GM23338 (cell line): ENCODE data around the gene DEPDC5. TPM values are rescaled to one million over a fixed set of nuclear protein-coding genes. Genes with fewer than 3 reads are reported as not detected.

Experiments used
- ATAC-seq: fragments of 200-7000 bp; cut with Tn5 transposase; 3 replicates; pipeline ENCODE4 v1.9.1; 2020
- DNase-seq: peaks from one replicate; pipeline ENCODE4 v3.0.0-alpha.2; 2015; ENCODE audit warnings: low spot score
- H2AFZ ChIP-seq: fragments of 200-600 bp; sonication (generic); 2 replicates; pipeline ENCODE4 v1.8.0; 2016; ENCODE audit warnings: antibody characterized with exemption, mild to moderate bottlenecking, moderate library complexity
- H3F3A ChIP-seq: fragments of 200-600 bp; sonication (generic); replicated peaks from 2 replicates; pipeline ENCODE4 v1.8.0; 2017; ENCODE audit warnings: antibody characterized with exemption, mixed run types, low read depth
- H3K27ac ChIP-seq: fragments of 200-600 bp; sonication (generic); 2 replicates; pipeline ENCODE4 v1.6.1; 2016; ENCODE audit warnings: low read depth
- H3K27me3 ChIP-seq: fragments of 200-600 bp; sonication (generic); 2 replicates; pipeline ENCODE4 v1.8.0; 2016; ENCODE audit warnings: mild to moderate bottlenecking, mixed run types, moderate library complexity; ENCODE audit not compliant: insufficient read depth
- H3K36me3 ChIP-seq: fragments of 200-600 bp; sonication (generic); 2 replicates; pipeline ENCODE4 v1.8.0; 2016; ENCODE audit warnings: mild to moderate bottlenecking; ENCODE audit not compliant: insufficient read depth
- H3K4me1 ChIP-seq: fragments of 200-600 bp; sonication (generic); 2 replicates; pipeline ENCODE4 v1.8.0; 2016; ENCODE audit warnings: mild to moderate bottlenecking, moderate library complexity; ENCODE audit not compliant: insufficient read depth
- H3K4me2 ChIP-seq: fragments of 200-600 bp; sonication (generic); 2 replicates; pipeline ENCODE4 v1.7.1; 2017; ENCODE audit warnings: mixed run types
- H3K4me3 ChIP-seq: fragments of 200-600 bp; sonication (generic); 2 replicates; pipeline ENCODE4 v1.6.1; 2016; ENCODE audit warnings: mixed run types
- H3K79me2 ChIP-seq: fragments of 200-600 bp; sonication (generic); replicated peaks from 2 replicates; pipeline ENCODE4 v1.8.0; 2017; ENCODE audit warnings: mild to moderate bottlenecking; ENCODE audit not compliant: insufficient read depth
- H3K9me2 ChIP-seq: fragments of 200-600 bp; sonication (generic); 2 replicates; pipeline ENCODE4 v1.8.0; 2017; ENCODE audit not compliant: insufficient read depth
- H4K20me1 ChIP-seq: fragments of 200-600 bp; sonication (generic); replicated peaks from 2 replicates; pipeline ENCODE4 v1.8.0; 2017; ENCODE audit warnings: mild to moderate bottlenecking; ENCODE audit not compliant: insufficient read depth
- H3K27ac Mint-ChIP-seq: 2 replicates; pipeline ENCODE4 v1.8.0; 2020; ENCODE audit warnings: inconsistent platforms, mild to moderate bottlenecking, moderate library complexity, mixed read lengths
- H3K27me3 Mint-ChIP-seq: 3 replicates; pipeline ENCODE4 v1.8.0; 2022; ENCODE audit warnings: low read depth, mild to moderate bottlenecking, moderate library complexity, mixed read lengths, inconsistent platforms; ENCODE audit not compliant: insufficient read depth, poor library complexity
- H3K36me3 Mint-ChIP-seq: 3 replicates; pipeline ENCODE4 v1.8.0; 2021; ENCODE audit warnings: low read depth, mild to moderate bottlenecking, inconsistent platforms, moderate library complexity, mixed read lengths
- H3K4me1 Mint-ChIP-seq: 3 replicates; pipeline ENCODE4 v1.8.0; 2020; ENCODE audit warnings: mild to moderate bottlenecking, inconsistent platforms, mixed read lengths
- H3K4me3 Mint-ChIP-seq: 3 replicates; pipeline ENCODE4 v1.8.0; 2021; ENCODE audit warnings: moderate library complexity, mild to moderate bottlenecking, inconsistent platforms, mixed read lengths
- H3K9me3 Mint-ChIP-seq: 3 replicates; pipeline ENCODE4 v1.8.0; 2020; ENCODE audit warnings: moderate library complexity, mild to moderate bottlenecking, inconsistent platforms, mixed read lengths
- CREB1 ChIP-seq: fragments of 250-450 bp; sonication (Bioruptor Pico); IDR thresholded peaks from 2 replicates; pipeline ENCODE4 v1.5.0; 2020; ENCODE audit warnings: low read depth, mild to moderate bottlenecking, moderate library complexity
- CTCF ChIP-seq, 2 experiments: fragments of 200-600 bp in 1 of 2; sonication (generic) in 1 of 2; conservative IDR thresholded peaks; 2 replicates each; pipeline versions ENCODE4 v1.5.1 to v1.6.1; 2016 to 2017; ENCODE audit warnings: antibody characterized with exemption in 2 of 2, low read depth in 2 of 2, mild to moderate bottlenecking in 2 of 2, moderate library complexity in 1 of 2
- EZH2 ChIP-seq: fragments of 200-600 bp; sonication (generic); IDR thresholded peaks from one replicate; pipeline ENCODE4 v1.8.0; 2017; ENCODE audit warnings: antibody characterized with exemption, mild to moderate bottlenecking, low read depth; ENCODE audit not compliant: unreplicated experiment
- EZH2phosphoT487 ChIP-seq: fragments of 200-600 bp; sonication (generic); IDR thresholded peaks from one replicate; pipeline ENCODE4 v1.8.1; 2018; ENCODE audit warnings: antibody characterized with exemption; ENCODE audit not compliant: unreplicated experiment
- JUNB ChIP-seq: IDR thresholded peaks from one replicate; pipeline ENCODE4 v1.6.1; 2016; ENCODE audit warnings: antibody characterized with exemption; ENCODE audit not compliant: unreplicated experiment
- NANOG ChIP-seq: IDR thresholded peaks from 2 replicates; pipeline ENCODE4 v1.6.1; 2016; ENCODE audit warnings: antibody characterized with exemption, borderline replicate concordance
- POLR2AphosphoS5 ChIP-seq: IDR thresholded peaks from 2 replicates; pipeline ENCODE4 v1.6.1; 2016; ENCODE audit warnings: antibody characterized with exemption, low read depth
- REST ChIP-seq: IDR thresholded peaks from one replicate; pipeline ENCODE4 v1.6.1; 2018; ENCODE audit warnings: antibody characterized with exemption; ENCODE audit not compliant: unreplicated experiment
- STAT1 ChIP-seq: IDR thresholded peaks from one replicate; pipeline ENCODE4 v1.6.1; 2016; ENCODE audit warnings: antibody characterized with exemption; ENCODE audit not compliant: unreplicated experiment
- ZNF114 ChIP-seq: fragments of 250-450 bp; sonication (Bioruptor Pico); IDR thresholded peaks from 2 replicates; pipeline ENCODE4 v1.5.0; 2020; ENCODE audit warnings: mild to moderate bottlenecking, moderate library complexity
- ZNF331 ChIP-seq: fragments of 250-450 bp; sonication (Bioruptor Pico); IDR thresholded peaks from 2 replicates; pipeline ENCODE4 v1.5.0; 2020; ENCODE audit warnings: low read depth, mild to moderate bottlenecking, moderate library complexity
- polyA plus RNA-seq: library from polyadenylated mRNA; unstranded; fragments of >200 nt; fragmentation: Nextera tagmentation; extraction: Ambion mirVana; gene quantifications from 2 replicates; pipeline ENCODE4 v1.2.1, GENCODE V29; 2016
- total RNA-seq: library from RNA; depleted of rRNA; stranded (reverse); fragments of >200 nt; shearing (Covaris generic); gene quantifications from 2 replicates; pipeline ENCODE4 v1.2.3, GENCODE V29; 2014
- TF ChIP-seq, protein P1 (sequence below): IDR thresholded peaks from 2 replicates; pipeline ENCODE4 v1.6.1; 2016; ENCODE audit warnings: antibody characterized with exemption

DEPDC5 gene
- total and polyA plus RNA-seq, 2 experiments from 2014 or later = 18.7 to 19.7 TPM

DNA sequence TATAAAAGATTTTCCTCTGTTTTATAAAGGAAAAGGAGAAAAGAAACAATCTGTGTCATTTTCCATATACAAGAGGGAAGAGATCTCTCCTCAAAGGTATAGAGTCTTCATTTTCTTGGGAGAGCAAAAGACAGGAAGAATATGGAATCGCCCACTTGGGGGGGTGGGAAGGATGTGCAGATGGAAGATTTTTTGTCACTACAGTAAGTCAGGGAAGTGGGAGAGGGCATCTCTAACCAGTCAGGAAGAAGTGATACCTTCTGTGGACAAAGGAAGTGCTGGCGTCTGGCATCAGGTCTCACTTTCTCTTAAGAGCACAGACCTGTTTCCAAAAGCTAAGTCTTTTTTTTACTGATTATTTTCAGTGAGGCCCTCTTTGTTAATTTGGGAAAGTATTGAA lies 5.3 kb upstream of the DEPDC5 start:
- Histone ChIP-seq H3F3A (peaks cover 17% of the 10 kb centered on the region), H3K27me3 (no peaks in the 10 kb centered on the region), H3K9me2 (no peaks in the 10 kb centered on the region), H4K20me1 (peaks cover 14% of the 10 kb centered on the region; the same call in 1 of the 2 replicates), H3K79me2 (peaks cover 61% of the 10 kb centered on the region), H3K27ac (peak overlapping the region; percentile 87), H3K4me1 (peaks cover 32% of the 10 kb centered on the region), H3K36me3 (no peaks in the 10 kb centered on the region), H3K4me3 (peak overlapping the region; percentile 95), H3K4me2 (peak overlapping the region; percentile 99), H2AFZ (no peak overlapping the region)
- peak overlapping the region; percentile 88 for H3K4me3 Mint-ChIP-seq
- TF ChIP-seq CTCF (conservative IDR thresholded peaks at IDR 0.05; ENCODE audit: low read depth in 2 of 2) (no peak), EZH2phosphoT487 (no peak), STAT1 (no peak), POLR2AphosphoS5 (no peak), NANOG (no peak), CREB1 (no peak), JUNB (no peak), ZNF331 (no peak), ZNF114 (CRISPR knock-in tag) (no peak)
- TF ChIP-seq, protein P1, sequence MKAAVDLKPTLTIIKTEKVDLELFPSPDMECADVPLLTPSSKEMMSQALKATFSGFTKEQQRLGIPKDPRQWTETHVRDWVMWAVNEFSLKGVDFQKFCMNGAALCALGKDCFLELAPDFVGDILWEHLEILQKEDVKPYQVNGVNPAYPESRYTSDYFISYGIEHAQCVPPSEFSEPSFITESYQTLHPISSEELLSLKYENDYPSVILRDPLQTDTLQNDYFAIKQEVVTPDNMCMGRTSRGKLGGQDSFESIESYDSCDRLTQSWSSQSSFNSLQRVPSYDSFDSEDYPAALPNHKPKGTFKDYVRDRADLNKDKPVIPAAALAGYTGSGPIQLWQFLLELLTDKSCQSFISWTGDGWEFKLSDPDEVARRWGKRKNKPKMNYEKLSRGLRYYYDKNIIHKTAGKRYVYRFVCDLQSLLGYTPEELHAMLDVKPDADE = no peak
- peaks cover 6% of the 10 kb centered on the region for H3K27me3 Mint-ChIP-seq
- peak; percentile 24 for DNase-seq
- peaks cover 22% of the 10 kb centered on the region for H3K36me3 Mint-ChIP-seq
- H3K27ac Mint-ChIP-seq = peak overlapping the region; percentile 65
- ATAC-seq = no peak
- no peaks in the 10 kb centered on the region for H3K9me3 Mint-ChIP-seq
- peaks cover 29% of the 10 kb centered on the region for H3K4me1 Mint-ChIP-seq

GRCh38 chr22:31749636-31750364 lies 4.0 kb upstream of the DEPDC5 start, which contains the start of gene PRR14L:
Gene PRR14L (minus strand): TSS chr22:31750132. CDS start chr22:31738860, 11,272 bp downstream.
- peak; percentile 99 for DNase-seq
- Histone ChIP-seq H3K79me2 (peaks cover 55% of the 10 kb centered on the region), H3K4me3 (peak within 1 kb of the TSS; percentile 95), H2AFZ (peak within 1 kb of the TSS; percentile 72; the same call in 1 of the 2 replicates), H3F3A (peaks cover 23% of the 10 kb centered on the region), H3K4me1 (peaks cover 38% of the 10 kb centered on the region), H3K4me2 (peak within 1 kb of the TSS; percentile 99), H3K9me2 (no peaks in the 10 kb centered on the region), H3K27ac (peak within 1 kb of the TSS; percentile 98), H4K20me1 (peaks cover 7% of the 10 kb centered on the region; the same call in 1 of the 2 replicates), H3K36me3 (no peaks in the 10 kb centered on the region), H3K27me3 (no peaks in the 10 kb centered on the region)
- peaks cover 36% of the 10 kb centered on the region for H3K4me1 Mint-ChIP-seq
- no peaks in the 10 kb centered on the region for H3K9me3 Mint-ChIP-seq
- H3K27ac Mint-ChIP-seq = peak within 1 kb of the TSS; percentile 97
- peaks cover 16% of the 10 kb centered on the region for H3K36me3 Mint-ChIP-seq
- H3K4me3 Mint-ChIP-seq = peak within 1 kb of the TSS; percentile 88
- ATAC-seq = peak; percentile 72
- H3K27me3 Mint-ChIP-seq = peaks cover 6% of the 10 kb centered on the region
- TF ChIP-seq POLR2AphosphoS5 (peak; percentile 90), EZH2phosphoT487 (no peak), JUNB (no peak), ZNF114 (CRISPR knock-in tag) (no peak), STAT1 (no peak), REST (peak; percentile 2), CTCF (conservative IDR thresholded peaks at IDR 0.05; ENCODE audit: low read depth in 2 of 2) (peak in 1 of 2 experiments; percentile 29; a peak in 2 of 4 replicates), ZNF331 (no peak), EZH2 (no peak), CREB1 (peak; percentile 60; the same call in 1 of the 2 replicates)
- TF ChIP-seq, protein P1 = peak; percentile 80
